Keratinocyte (primary cell): ENCODE results near the gene VAV2. TPM values are rescaled to one million over a fixed set of nuclear protein-coding genes. Genes with fewer than 3 reads are reported as not detected.

Experiments
- DNase-seq: peaks from one replicate; pipeline ENCODE4 v3.0.0-alpha.2; 2011; ENCODE audit warnings: low read depth, missing footprints, low spot score
- FAIRE-seq: peaks from 2 replicates; lab custom pipeline; 2011; peaks lifted over from hg19 to GRCh38; lab: Jason Lieb, UNC
- H2AFZ ChIP-seq: 2 replicates; pipeline ENCODE4 v1.6.0; 2012; ENCODE audit warnings: low read length, control low read depth, inconsistent platforms; ENCODE audit not compliant: control insufficient read depth
- H3K27ac ChIP-seq: 2 replicates; pipeline ENCODE4 v1.5.1; 2011; ENCODE audit warnings: low read length; ENCODE audit not compliant: control insufficient read depth, insufficient read depth
- H3K27me3 ChIP-seq: 3 replicates; pipeline ENCODE4 v1.6.0; 2011; ENCODE audit warnings: low read length; ENCODE audit not compliant: control insufficient read depth, insufficient read depth; ENCODE audit errors: extremely low read depth
- H3K36me3 ChIP-seq, 2 experiments: 2 replicates in 1 of 2; 3 replicates in 1 of 2; pipeline ENCODE4 v1.5.1; 2011; ENCODE audit warnings: low read length in 2 of 2, mild to moderate bottlenecking in 1 of 2; ENCODE audit not compliant: control insufficient read depth in 2 of 2, insufficient read depth in 2 of 2; ENCODE audit errors: extremely low read depth in 1 of 2
- H3K4me1 ChIP-seq: 3 replicates; pipeline ENCODE4 v1.5.1; 2011; ENCODE audit warnings: low read length; ENCODE audit not compliant: control insufficient read depth, insufficient read depth; ENCODE audit errors: extremely low read depth
- H3K4me2 ChIP-seq: 3 replicates; pipeline ENCODE4 v1.6.0; 2011; ENCODE audit warnings: low read depth, low read length; ENCODE audit not compliant: control insufficient read depth, insufficient read depth; ENCODE audit errors: extremely low read depth
- H3K4me3 ChIP-seq, 3 experiments: fragments of 200-600 bp in 1 of 3; sonication (generic) in 1 of 3; 2 replicates in 2 of 3; 3 replicates in 1 of 3; pipeline ENCODE4 v1.5.1; 2011 to 2016; ENCODE audit warnings: low read length in 3 of 3, mild to moderate bottlenecking in 3 of 3, control low read depth in 2 of 3, inconsistent platforms in 1 of 3, low read depth in 1 of 3, mixed read lengths in 1 of 3, mixed run types in 1 of 3, moderate library complexity in 1 of 3; ENCODE audit not compliant: control insufficient read depth in 2 of 3, insufficient read depth in 2 of 3; ENCODE audit errors: extremely low read depth in 1 of 3
- H3K79me2 ChIP-seq: 2 replicates; pipeline ENCODE4 v1.6.0; 2012; ENCODE audit warnings: low read length; ENCODE audit not compliant: control insufficient read depth, insufficient read depth
- H3K9ac ChIP-seq: 3 replicates; pipeline ENCODE4 v1.6.0; 2011; ENCODE audit warnings: low read length; ENCODE audit not compliant: control insufficient read depth, insufficient read depth; ENCODE audit errors: extremely low read depth
- H3K9me1 ChIP-seq: 3 replicates; pipeline ENCODE4 v1.6.0; 2011; ENCODE audit warnings: low read length; ENCODE audit not compliant: control insufficient read depth, insufficient read depth; ENCODE audit errors: extremely low read depth
- H3K9me3 ChIP-seq: 2 replicates; pipeline ENCODE4 v1.5.1; 2012; ENCODE audit warnings: low read depth, low read length; ENCODE audit not compliant: control insufficient read depth
- H4K20me1 ChIP-seq: 3 replicates; pipeline ENCODE4 v1.6.0; 2011; ENCODE audit warnings: low read length; ENCODE audit not compliant: control insufficient read depth, insufficient read depth; ENCODE audit errors: extremely low read depth
- CTCF ChIP-seq, 3 experiments: IDR thresholded peaks in 1 of 3; conservative IDR thresholded peaks in 1 of 3; optimal IDR thresholded peaks in 1 of 3; 2 replicates in 2 of 3; 3 replicates in 1 of 3; pipeline versions ENCODE3 to v1.5.1; 2011; ENCODE audit warnings: low read length in 3 of 3, mild to moderate bottlenecking in 3 of 3, moderate library complexity in 2 of 3, control low read depth in 1 of 3, inconsistent platforms in 1 of 3; ENCODE audit not compliant: insufficient read depth in 2 of 3; ENCODE audit errors: extremely low read depth in 1 of 3
- EZH2 ChIP-seq: IDR thresholded peaks from one replicate; pipeline ENCODE4 v1.6.1; 2012; ENCODE audit warnings: inconsistent platforms, mild to moderate bottlenecking, low read length, moderate library complexity
- dilution Hi-C: fragments of 300-500 bp; cut with MboI; formaldehyde crosslinking; loops from one replicate; pipeline ENCODE4 v1.7.0; 2020; ENCODE audit warnings: low sequenced_read_pairs; ENCODE audit not compliant: extremely low pct_ligation_motif_present
- polyA plus RNA-seq, 5 experiments: library from polyadenylated mRNA; depleted of rRNA in 3 of 5; stranded (reverse) in 3 of 5; stranded (forward) in 1 of 5; unstranded in 1 of 5; fragments of >200 nt; gene quantifications; 1 replicate in 1 of 5; 2 replicates in 3 of 5; 3 replicates in 1 of 5; pipeline versions ENCODE4 v1.2.1 to v1.2.3, GENCODE V29; 2011 to 2012; ENCODE audit warnings: missing spikeins in 2 of 5, low read depth in 1 of 5, low replicate concordance in 1 of 5

VAV2 gene
- polyA plus RNA-seq, 1 donor (not counting 4 experiments of a cell fraction or from before 2014, with no cell fraction given), result 16.4 TPM

GRCh38 chr9:133833388-133834025 is 158.6 kb downstream of the VAV2 start:
- Histone ChIP-seq H3K36me3 (peaks cover 4 to 12% of the 10 kb centered on the region in 2 experiments), H3K27me3 (no peaks in the 10 kb centered on the region), H3K4me1 (peaks cover 8% of the 10 kb centered on the region), H3K9me3 (no peaks in the 10 kb centered on the region), H4K20me1 (no peaks in the 10 kb centered on the region), H3K4me2 (no peak overlapping the region), H3K4me3 (no peak overlapping the region), H3K9me1 (no peaks in the 10 kb centered on the region), H3K79me2 (peaks cover 14% of the 10 kb centered on the region), H3K27ac (no peak overlapping the region), H2AFZ (no peak overlapping the region), H3K9ac (no peak overlapping the region)
- dilution Hi-C loops, result no loop called here
- DNase-seq (no peak), FAIRE-seq (no peak)
- TF ChIP-seq CTCF (optimal IDR thresholded peaks at IDR 0.05 in 1 of 3, IDR thresholded peaks at IDR 0.05 in 1 of 3, conservative IDR thresholded peaks at IDR 0.05 in 1 of 3; ENCODE audit: extremely low read depth in 1 of 3, insufficient read depth in 2 of 3, low read length in 3 of 3), result no peak
- no peak for TF ChIP-seq EZH2

GRCh38 chr9:133832877-133833276 is 159.2 kb downstream of the VAV2 start:
- Histone ChIP-seq H2AFZ (no peak overlapping the region), H3K4me2 (no peak overlapping the region), H3K27me3 (no peaks in the 10 kb centered on the region), H3K9ac (no peak overlapping the region), H3K36me3 (peaks cover 4 to 12% of the 10 kb centered on the region in 2 experiments), H3K4me3 (no peak overlapping the region), H3K4me1 (peaks cover 8% of the 10 kb centered on the region), H3K79me2 (peaks cover 13% of the 10 kb centered on the region), H3K9me1 (no peaks in the 10 kb centered on the region), H3K9me3 (no peaks in the 10 kb centered on the region), H3K27ac (no peak overlapping the region), H4K20me1 (no peaks in the 10 kb centered on the region)
- TF ChIP-seq CTCF (optimal IDR thresholded peaks at IDR 0.05 in 1 of 3, IDR thresholded peaks at IDR 0.05 in 1 of 3, conservative IDR thresholded peaks at IDR 0.05 in 1 of 3; ENCODE audit: extremely low read depth in 1 of 3, insufficient read depth in 2 of 3, low read length in 3 of 3), result no peak
- no peak for TF ChIP-seq EZH2
- no peak for DNase-seq
- dilution Hi-C loops, result no loop called here
- FAIRE-seq, result no peak
